Stromal cell of bone marrow (primary cell): Measurements from ENCODE around the gene PAIP2B.

ENCODE experiments used
- DNase-seq: peaks from one replicate; pipeline ENCODE4 v3.0.0-alpha.2; 2012; ENCODE audit warnings: low read depth

Gene PAIP2B

DNA sequence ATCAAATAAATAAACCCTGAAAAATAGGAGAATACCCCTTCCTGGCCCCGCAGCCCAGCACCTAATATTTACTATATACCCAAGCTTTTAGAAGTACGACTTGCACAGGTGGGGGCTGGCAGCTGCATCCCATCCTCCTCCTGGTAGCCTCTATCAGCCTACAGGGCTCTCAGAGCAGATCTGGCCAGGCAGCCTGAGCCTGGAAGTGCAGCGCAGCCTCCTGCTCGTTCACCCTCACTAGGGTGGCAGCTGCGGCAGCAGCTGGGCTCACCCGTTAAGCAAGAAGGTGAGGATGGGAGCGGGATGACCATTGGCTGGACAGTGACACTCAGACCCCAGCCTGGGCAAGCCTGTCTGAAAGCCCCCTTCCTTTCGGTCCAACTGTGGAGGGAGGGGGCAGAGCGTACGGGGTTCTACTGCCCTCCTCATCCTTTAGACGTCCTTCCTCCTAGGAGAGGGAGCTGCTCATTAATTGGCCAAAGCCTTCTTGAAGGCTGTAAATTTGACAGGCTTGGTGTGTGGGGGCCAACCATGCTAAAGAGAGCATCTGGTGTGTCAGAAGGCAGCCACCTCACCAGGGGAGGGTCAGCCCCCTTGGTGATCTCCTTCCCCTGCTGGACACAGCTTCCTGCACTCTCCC lies 73.2 kb downstream of the PAIP2B start:
- DNase-seq: no peak

- no peak for DNase-seq
Measured at GRCh38 chr2:71151620-71152019, 75.3 kb downstream of the PAIP2B start.

- no peak for DNase-seq
Measured at GRCh38 chr2:71150082-71150816, 76.7 kb downstream of the PAIP2B start.

GRCh38 chr2:71148506-71149063 lies 78.3 kb downstream of the PAIP2B start:
- DNase-seq: no peak

DNA sequence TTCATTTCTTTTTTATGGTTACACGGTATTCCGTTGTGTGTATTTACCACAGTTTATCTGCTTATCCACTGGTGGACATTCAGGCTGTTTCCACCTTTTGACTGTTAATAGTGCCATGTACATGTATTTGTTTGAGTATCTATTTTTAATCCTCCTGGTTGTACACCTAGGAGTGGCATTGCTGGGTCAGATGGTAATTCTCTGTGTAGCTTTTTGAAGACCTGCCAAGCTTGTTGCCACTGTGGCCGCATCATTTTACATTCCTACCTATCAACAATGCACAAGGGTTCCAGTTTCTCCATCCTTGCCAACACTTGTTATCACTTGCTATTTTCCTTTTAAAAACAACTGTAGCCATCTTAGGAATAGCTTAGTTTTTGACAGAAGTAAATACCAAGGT lies 83.1 kb downstream of the PAIP2B start:
- DNase-seq: no peak

GRCh38 chr2:71136174-71136573 lies 90.7 kb downstream of the PAIP2B start:
- DNase-seq: no peak

DNA sequence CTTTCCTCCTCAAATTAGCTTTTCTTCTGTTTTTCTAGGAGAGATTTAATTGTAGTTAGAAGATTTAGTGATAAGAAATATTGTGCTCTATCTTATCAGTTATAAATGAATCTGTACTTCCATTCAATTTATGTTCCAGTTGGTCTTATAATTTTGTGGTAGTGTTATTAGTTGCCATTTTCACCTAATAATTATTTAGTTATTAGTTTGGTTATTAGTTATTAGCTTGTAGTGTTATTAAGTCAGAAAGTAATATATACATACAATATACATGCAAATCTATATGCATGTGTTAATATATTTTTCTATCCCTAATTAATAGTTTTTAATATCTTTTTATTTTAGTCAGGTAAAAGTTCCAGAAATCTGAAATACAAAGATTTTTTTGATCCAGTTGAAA lies 93.3 kb downstream of the PAIP2B start:
- no peak for DNase-seq
